Immature natural killer cell (primary cell): Measurements from ENCODE around the gene SLITRK4. TPM values are rescaled to one million over a fixed set of nuclear protein-coding genes. Genes with fewer than 3 reads are reported as not detected.
A peak's percentile ranks its signal among the peaks of the same experiment; 100 is the strongest.

ENCODE experiments used
- DNase-seq, 3 donors: peaks; one replicate each; pipeline ENCODE4 v3.0.0; 2022; ENCODE audit warnings: mixed read lengths in 1 of 3
- H3K27ac Mint-ChIP-seq, 6 donors: one replicate each; pipeline ENCODE4 v1.8.0; 2020; ENCODE audit warnings: mixed read lengths in 6 of 6, mild to moderate bottlenecking in 5 of 6, inconsistent platforms in 4 of 6, moderate library complexity in 3 of 6
- H3K27me3 Mint-ChIP-seq, 3 donors: one replicate each; pipeline ENCODE4 v1.8.0; 2020 to 2021; ENCODE audit warnings: low read depth in 3 of 3, mild to moderate bottlenecking in 3 of 3, mixed read lengths in 3 of 3, moderate library complexity in 3 of 3, inconsistent platforms in 1 of 3
- H3K36me3 Mint-ChIP-seq, 3 donors: one replicate each; pipeline ENCODE4 v1.8.0; 2020; ENCODE audit warnings: mixed read lengths in 3 of 3, inconsistent platforms in 2 of 3, mild to moderate bottlenecking in 2 of 3
- H3K4me1 Mint-ChIP-seq, 2 donors: one replicate each; pipeline ENCODE4 v1.8.0; 2020; ENCODE audit warnings: inconsistent platforms in 2 of 2, mild to moderate bottlenecking in 2 of 2, mixed read lengths in 2 of 2, moderate library complexity in 1 of 2
- H3K4me3 Mint-ChIP-seq, 5 donors: one replicate each; pipeline ENCODE4 v1.8.0; 2020; ENCODE audit warnings: mild to moderate bottlenecking in 5 of 5, mixed read lengths in 5 of 5, inconsistent platforms in 3 of 5, moderate library complexity in 3 of 5
- H3K9me3 Mint-ChIP-seq, 6 donors: one replicate each; pipeline ENCODE4 v1.8.0; 2020; ENCODE audit warnings: mild to moderate bottlenecking in 6 of 6, mixed read lengths in 6 of 6, inconsistent platforms in 4 of 6, moderate library complexity in 3 of 6
- polyA plus RNA-seq, 3 donors: library from polyadenylated mRNA; unstranded; fragments of 300-500 nt; fragmentation: Illumina TruSeq; gene quantifications; one replicate each; pipeline ENCODE4 v1.2.3, GENCODE V29; 2021

Gene SLITRK4
- polyA plus RNA-seq, 3 donors from 2014 or later = not detected

DNA sequence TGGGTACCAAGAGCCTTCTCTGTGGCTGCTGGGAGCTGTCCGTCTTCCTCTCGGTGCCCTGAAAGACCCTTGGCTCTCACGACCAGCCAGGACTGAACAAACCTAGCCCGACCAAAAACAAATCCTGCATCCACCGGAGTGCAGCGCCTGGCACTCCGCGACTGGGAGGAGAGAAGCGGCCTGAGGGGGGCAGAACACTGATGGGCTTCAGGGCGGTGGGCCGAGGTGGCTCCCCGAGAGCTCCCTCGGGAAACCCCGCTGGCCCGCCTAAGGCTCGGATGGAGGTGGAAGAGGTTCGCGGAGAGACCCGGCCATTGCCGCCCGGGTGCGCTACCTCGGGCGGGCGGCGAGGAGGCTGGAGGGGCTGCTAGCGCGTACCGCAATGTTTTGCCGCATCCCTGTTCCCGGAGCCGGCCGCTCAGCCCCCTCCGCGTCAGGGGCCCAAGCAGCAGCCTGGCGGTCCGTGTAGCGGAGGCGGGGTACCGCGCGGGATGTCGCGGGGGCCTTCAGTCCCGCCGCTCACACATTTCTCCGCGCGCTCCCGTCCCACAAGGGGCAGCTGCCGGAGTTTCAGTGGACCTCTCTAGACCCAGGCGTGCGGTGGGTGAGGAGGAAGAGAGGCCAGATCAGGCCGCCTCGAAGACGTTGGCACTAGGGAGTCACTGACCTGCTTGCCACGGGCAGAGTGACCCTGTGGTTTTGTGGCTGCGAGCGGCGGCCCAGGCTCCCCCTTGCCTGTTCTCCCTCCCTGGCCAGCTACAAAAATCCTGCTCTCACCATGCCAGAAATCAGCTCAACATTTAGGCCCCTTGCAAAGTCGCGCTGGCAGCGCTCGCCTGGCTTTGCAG, 2.2 kb downstream of the SLITRK4 start:
- Mint-ChIP-seq H3K4me3 (peak overlapping the region in 1 of 5 donors; percentile 2), H3K4me1 (peaks cover 0 to 1% of the 10 kb centered on the region in 2 donors), H3K27ac (no peak overlapping the region), H3K9me3 (peaks cover 0 to 11% (median 8%) of the 10 kb centered on the region in 6 donors), H3K27me3 (peaks cover 1 to 16% (median 5%) of the 10 kb centered on the region in 3 donors), H3K36me3 (peaks cover 0 to 5% (median 0%) of the 10 kb centered on the region in 3 donors)
- DNase-seq = no peak

DNA sequence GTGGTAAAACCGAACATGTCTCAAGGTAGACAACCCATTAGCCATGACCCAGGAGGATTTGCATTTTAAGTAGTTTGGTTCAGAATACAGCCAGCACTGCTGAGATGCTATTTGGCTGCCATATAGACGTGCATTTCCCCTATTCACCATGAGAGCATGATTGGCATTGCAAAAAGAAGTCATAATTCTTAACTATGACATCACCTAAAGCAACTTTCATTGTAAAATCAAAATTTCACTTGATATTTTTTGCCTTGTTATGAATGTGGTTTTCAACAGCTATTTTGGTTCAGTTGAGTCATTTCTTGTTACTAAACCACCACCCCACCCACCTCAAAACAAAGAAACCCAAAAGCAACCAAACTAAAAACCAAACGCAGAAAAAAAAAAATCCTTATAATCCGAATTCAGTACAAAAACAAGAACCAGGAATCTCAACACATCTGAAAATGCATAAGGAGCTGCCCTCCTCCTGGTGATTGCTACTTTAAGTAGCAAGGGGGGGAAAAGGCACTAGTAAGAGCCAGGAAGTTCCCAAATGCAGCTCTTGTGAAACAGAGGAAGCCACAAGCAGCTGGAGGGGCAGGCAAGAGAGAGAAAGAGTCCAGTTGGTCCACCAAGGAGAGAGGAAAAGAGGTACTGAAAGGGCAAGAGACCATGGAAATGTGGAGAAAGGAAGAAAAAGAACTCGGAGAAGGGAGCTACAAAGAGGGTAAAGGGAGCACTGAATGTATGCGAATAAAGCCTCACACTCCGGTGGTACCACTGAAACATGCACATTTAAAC, 3.1 kb downstream of the SLITRK4 start:
- Mint-ChIP-seq H3K4me1 (peaks cover 0 to 1% of the 10 kb centered on the region in 2 donors), H3K36me3 (peaks cover 0 to 5% (median 0%) of the 10 kb centered on the region in 3 donors), H3K27me3 (peaks cover 1 to 18% (median 5%) of the 10 kb centered on the region in 3 donors), H3K27ac (no peak overlapping the region), H3K4me3 (peak overlapping the region in 3 of 5 donors; percentile 3 to 57 (median 16)), H3K9me3 (peaks cover 0 to 11% (median 8%) of the 10 kb centered on the region in 6 donors)
- no peak for DNase-seq

DNA sequence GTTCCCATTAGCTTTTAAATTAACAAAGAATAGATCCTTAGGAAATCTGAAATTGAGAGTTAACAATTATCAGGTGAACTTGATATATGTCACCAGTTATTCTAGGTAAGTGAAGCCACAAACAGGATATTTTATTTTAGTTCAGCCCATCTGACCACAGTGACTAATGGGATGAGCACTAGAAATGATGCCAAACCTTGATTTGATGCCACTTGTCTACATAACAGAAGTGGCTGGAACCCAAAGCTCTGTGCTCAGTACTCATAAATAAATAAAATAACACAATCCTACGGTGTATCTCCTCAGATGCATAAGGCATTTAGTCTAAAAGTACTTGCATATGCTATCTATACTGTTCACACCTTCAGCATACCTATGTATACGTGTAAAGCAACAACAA, 12.2 kb downstream of the SLITRK4 start:
- Mint-ChIP-seq H3K27me3 (peaks cover 0 to 2% (median 0%) of the 10 kb centered on the region in 3 donors), H3K4me3 (no peak overlapping the region), H3K27ac (no peak overlapping the region), H3K9me3 (peaks cover 0 to 1% (median 0%) of the 10 kb centered on the region in 6 donors), H3K4me1 (no peaks in the 10 kb centered on the region), H3K36me3 (no peaks in the 10 kb centered on the region)
- no peak for DNase-seq

DNA sequence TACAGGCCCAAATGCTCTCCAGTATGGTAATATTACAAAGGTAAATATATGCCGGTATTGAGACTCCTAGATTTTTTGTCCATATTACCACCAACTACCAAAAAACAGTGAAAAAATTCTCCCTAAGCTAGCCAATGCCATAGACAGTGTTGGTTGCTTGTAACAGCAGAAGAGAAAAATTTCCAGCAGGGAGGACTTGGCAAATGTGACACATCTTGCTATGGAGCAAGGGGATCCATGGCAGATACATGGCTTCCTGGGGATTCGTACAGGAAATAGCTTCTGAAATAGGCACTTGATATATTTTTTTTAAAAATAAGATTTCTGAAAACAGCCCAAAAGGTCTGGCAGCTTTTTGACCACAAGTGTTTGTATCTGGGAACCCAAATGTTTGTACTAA, 14.6 kb downstream of the SLITRK4 start:
- no peak for DNase-seq
- peaks cover 0 to 2% (median 0%) of the 10 kb centered on the region in 6 donors for H3K9me3 Mint-ChIP-seq
- no peak overlapping the region for H3K4me3 Mint-ChIP-seq
- no peaks in the 10 kb centered on the region for H3K4me1 Mint-ChIP-seq
- no peak overlapping the region for H3K27ac Mint-ChIP-seq
- no peaks in the 10 kb centered on the region for H3K36me3 Mint-ChIP-seq
- H3K27me3 Mint-ChIP-seq = peaks cover 0 to 4% (median 0%) of the 10 kb centered on the region in 3 donors

DNA sequence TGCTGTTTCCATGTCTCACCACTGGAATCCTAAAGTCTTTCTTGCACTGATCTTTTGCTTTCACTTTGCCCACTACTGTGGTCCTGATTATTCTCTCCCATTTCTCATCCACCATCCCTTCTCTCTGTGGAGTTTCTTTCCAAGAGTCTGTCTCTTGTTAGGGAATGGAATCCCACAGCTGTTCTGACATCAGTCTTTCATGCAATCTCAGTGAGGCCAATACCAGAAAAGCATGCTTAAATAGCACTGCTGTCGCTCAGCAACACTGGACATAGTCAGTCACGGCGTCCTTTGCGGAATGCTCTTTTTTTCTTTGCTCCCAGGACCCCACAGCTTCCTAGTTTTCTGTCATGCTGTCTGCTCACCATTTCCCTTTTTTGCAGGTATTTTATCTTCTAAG, 20.1 kb downstream of the SLITRK4 start:
- H3K4me1 Mint-ChIP-seq = no peaks in the 10 kb centered on the region
- H3K27me3 Mint-ChIP-seq = peaks cover 0 to 4% (median 3%) of the 10 kb centered on the region in 3 donors
- peaks cover 0 to 5% (median 1%) of the 10 kb centered on the region in 6 donors for H3K9me3 Mint-ChIP-seq
- DNase-seq = no peak
- H3K4me3 Mint-ChIP-seq = no peak overlapping the region
- no peaks in the 10 kb centered on the region for H3K36me3 Mint-ChIP-seq
- H3K27ac Mint-ChIP-seq = no peak overlapping the region

DNA sequence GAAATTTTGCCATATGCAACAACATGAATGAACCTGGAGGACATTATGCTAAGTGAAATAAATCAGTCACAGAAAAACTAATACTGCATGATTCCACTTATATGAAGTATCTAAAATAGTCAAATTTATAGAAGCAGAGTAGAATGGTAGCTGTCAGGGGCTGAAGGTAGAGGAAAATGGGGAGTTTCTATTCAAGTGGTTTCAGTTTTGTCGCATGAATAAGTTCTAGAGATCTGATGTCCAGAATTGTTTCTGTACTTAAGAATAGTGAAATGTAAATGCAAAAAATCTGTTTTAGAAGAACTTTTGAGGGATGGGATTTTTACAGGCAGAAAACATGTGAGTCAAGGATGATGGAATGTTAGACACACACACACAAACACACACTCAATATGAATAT, 34.1 kb downstream of the SLITRK4 start:
- no peaks in the 10 kb centered on the region for H3K4me1 Mint-ChIP-seq
- H3K36me3 Mint-ChIP-seq = peaks cover 0 to 4% (median 0%) of the 10 kb centered on the region in 3 donors
- H3K27me3 Mint-ChIP-seq = peaks cover 0 to 3% (median 3%) of the 10 kb centered on the region in 3 donors
- H3K4me3 Mint-ChIP-seq = no peak overlapping the region
- no peak overlapping the region for H3K27ac Mint-ChIP-seq
- peaks cover 0 to 10% (median 2%) of the 10 kb centered on the region in 6 donors for H3K9me3 Mint-ChIP-seq
- DNase-seq = no peak

DNA sequence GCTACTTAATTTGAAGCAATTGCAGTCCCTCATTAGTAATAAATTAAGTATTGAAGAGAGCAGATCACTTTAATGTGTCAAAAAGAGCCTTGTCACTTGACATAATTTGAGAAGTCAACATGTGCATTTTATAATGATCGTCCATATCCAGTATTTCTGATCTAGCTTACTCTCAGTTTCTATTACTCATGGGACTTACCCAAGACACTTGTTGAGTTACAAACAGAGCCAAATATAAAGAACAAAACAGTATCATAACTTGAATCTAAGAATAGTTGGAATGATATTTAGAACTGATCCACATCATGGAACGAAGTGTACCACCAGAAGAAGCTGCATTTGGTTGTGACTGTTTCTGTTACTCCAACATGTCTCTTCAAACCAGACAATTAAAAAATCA, 54.7 kb downstream of the SLITRK4 start:
- no peaks in the 10 kb centered on the region for H3K36me3 Mint-ChIP-seq
- no peaks in the 10 kb centered on the region for H3K27me3 Mint-ChIP-seq
- peaks cover 0 to 6% (median 2%) of the 10 kb centered on the region in 6 donors for H3K9me3 Mint-ChIP-seq
- no peaks in the 10 kb centered on the region for H3K4me1 Mint-ChIP-seq
- H3K27ac Mint-ChIP-seq = no peak overlapping the region
- DNase-seq = no peak
- no peak overlapping the region for H3K4me3 Mint-ChIP-seq

DNA sequence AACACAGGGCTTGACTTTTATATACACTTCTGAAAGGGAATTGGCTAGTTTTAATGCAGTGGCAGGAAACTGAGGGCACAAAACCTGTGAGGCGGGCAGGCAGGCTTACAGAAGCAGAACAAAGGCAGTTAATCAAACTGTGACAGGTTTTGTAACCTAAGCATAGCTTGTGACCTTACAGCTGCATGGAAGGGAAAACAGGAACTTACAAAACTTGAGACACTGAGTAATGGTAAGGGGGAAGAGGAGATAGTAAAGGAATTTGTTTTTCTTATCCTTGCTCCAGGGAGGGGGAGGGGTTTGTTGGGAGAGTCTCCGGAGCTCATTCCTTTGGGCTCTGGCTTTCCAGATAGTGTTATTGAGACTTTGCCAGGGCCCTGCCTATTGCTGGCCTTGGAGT, 55.6 kb downstream of the SLITRK4 start:
- Mint-ChIP-seq H3K36me3 (no peaks in the 10 kb centered on the region), H3K4me1 (no peaks in the 10 kb centered on the region), H3K27me3 (no peaks in the 10 kb centered on the region), H3K4me3 (no peak overlapping the region), H3K9me3 (peaks cover 0 to 6% (median 2%) of the 10 kb centered on the region in 6 donors), H3K27ac (peak overlapping the region in 1 of 6 donors; percentile 37)
- no peak for DNase-seq

Other genes starting within 250 kb of the SLITRK4 start
- not detected for gene SPANXN3, start 118.6 kb downstream of the SLITRK4 start, polyA plus RNA-seq
- not detected for gene SPANXN2, start 84.7 kb upstream of the SLITRK4 start, polyA plus RNA-seq
- not detected for gene UBE2NL, start 248.0 kb upstream of the SLITRK4 start, polyA plus RNA-seq